ENCODE results near the gene GOLGA8B. TPM values are rescaled to one million over a fixed set of nuclear protein-coding genes. Genes with fewer than 3 reads are reported as not detected.

GOLGA8B gene
- total RNA-seq, 3 donors from 2014 or later (not counting 1 experiment from before 2014, with no cell fraction given), result 156 to 239 (median 183) TPM

- H3K27me3 Mint-ChIP-seq (ENCODE audit: low read depth in 2 of 2), result peaks cover 15 to 25% of the 10 kb centered on the region in 2 donors
- no peak overlapping the region for H3K27ac Mint-ChIP-seq
- H3K27me3 ChIP-seq (ENCODE audit: control insufficient read depth, insufficient read depth, low read length), result no peaks in the 10 kb centered on the region
- ATAC-seq (no peak), DNase-seq (no peak)
- 100% methylated on average over 1 of the region's 1 CpG for WGBS (ENCODE audit: insufficient coverage)
- H3K4me3 Mint-ChIP-seq, result no peak overlapping the region
- H3K36me3 ChIP-seq (ENCODE audit: control insufficient read depth, insufficient read depth, low read length), result no peaks in the 10 kb centered on the region
- peaks cover 15% of the 10 kb centered on the region in 2 donors for H3K4me1 Mint-ChIP-seq
- H3K4me1 ChIP-seq (ENCODE audit: control insufficient read depth, insufficient read depth, low read length), result peaks cover 4% of the 10 kb centered on the region
- H3K27ac ChIP-seq (ENCODE audit: low read length), result no peak overlapping the region
- intact Hi-C loops (cut with micrococcal nuclease), result no loop called here
- H3K36me3 Mint-ChIP-seq, result no peaks in the 10 kb centered on the region
- no peak for TF ChIP-seq CTCF (IDR thresholded peaks at IDR 0.05)
- H3K9me3 Mint-ChIP-seq, result no peaks in the 10 kb centered on the region
- no peak overlapping the region for H3K4me3 ChIP-seq (ENCODE audit: low read length)
- H3K9me3 ChIP-seq (ENCODE audit: control insufficient read depth, insufficient read depth, low read length), result no peaks in the 10 kb centered on the region
Measured at GRCh38 chr15:34608517-34608916, 25.1 kb upstream of the GOLGA8B start.

DNA sequence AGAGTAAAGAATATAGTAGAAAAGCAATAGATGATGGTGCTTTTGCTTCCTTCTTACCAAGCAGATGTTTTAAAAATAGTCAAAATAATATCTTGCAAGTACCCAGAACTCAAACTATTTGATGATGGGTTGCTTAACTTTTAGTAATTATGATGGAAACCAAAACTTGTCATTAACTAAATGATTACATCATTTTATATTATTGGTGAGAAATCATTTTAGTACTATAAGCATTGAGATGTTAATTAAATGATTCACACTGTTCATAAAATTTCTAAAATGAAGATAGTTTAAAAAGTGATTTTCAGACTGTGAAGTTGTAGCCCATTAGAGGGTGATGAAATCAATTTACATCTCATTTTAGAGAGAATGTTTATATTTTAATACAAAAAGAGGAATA, 24.4 kb upstream of the GOLGA8B start:
- ATAC-seq (no peak), DNase-seq (no peak)
- H3K4me3 ChIP-seq (ENCODE audit: low read length), result no peak overlapping the region
- Mint-ChIP-seq H3K4me1 (peaks cover 15% of the 10 kb centered on the region in 2 donors), H3K27ac (no peak overlapping the region), H3K9me3 (no peaks in the 10 kb centered on the region), H3K4me3 (no peak overlapping the region), H3K27me3 (ENCODE audit: low read depth in 2 of 2) (peaks cover 16 to 25% of the 10 kb centered on the region in 2 donors), H3K36me3 (no peaks in the 10 kb centered on the region)
- TF ChIP-seq CTCF (IDR thresholded peaks at IDR 0.05), result no peak
- H3K4me1 ChIP-seq (ENCODE audit: control insufficient read depth, insufficient read depth, low read length), result peaks cover 4% of the 10 kb centered on the region
- H3K9me3 ChIP-seq (ENCODE audit: control insufficient read depth, insufficient read depth, low read length), result no peaks in the 10 kb centered on the region
- no peaks in the 10 kb centered on the region for H3K36me3 ChIP-seq (ENCODE audit: control insufficient read depth, insufficient read depth, low read length)
- no peak overlapping the region for H3K27ac ChIP-seq (ENCODE audit: low read length)
- no peaks in the 10 kb centered on the region for H3K27me3 ChIP-seq (ENCODE audit: control insufficient read depth, insufficient read depth, low read length)
- intact Hi-C loops (cut with micrococcal nuclease), result no loop called here

DNA sequence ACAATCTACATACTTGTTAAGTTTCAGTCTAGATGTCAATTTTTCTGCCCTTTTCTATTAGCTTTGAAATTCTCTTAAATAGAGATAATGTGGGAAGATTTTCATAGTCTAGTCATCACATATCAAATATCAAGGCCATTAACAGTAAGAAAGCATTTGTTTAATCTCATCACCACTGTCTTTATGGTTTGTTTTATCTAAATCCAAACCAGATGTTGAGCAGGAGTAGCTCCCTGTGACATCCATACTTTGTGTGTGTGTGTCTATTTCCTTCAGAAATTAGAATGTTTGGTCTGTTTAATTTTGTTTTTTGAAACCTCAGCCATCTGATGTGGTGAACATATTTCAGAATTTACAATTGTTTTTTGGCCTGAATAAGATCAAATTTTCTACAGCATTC, 23.1 kb upstream of the GOLGA8B start:
- H3K4me3 ChIP-seq (ENCODE audit: low read length), result no peak overlapping the region
- H3K27me3 ChIP-seq (ENCODE audit: control insufficient read depth, insufficient read depth, low read length), result no peaks in the 10 kb centered on the region
- H3K9me3 ChIP-seq (ENCODE audit: control insufficient read depth, insufficient read depth, low read length), result no peaks in the 10 kb centered on the region
- no peak for TF ChIP-seq CTCF (IDR thresholded peaks at IDR 0.05)
- no peaks in the 10 kb centered on the region for H3K36me3 Mint-ChIP-seq
- intact Hi-C loops (cut with micrococcal nuclease), result no loop called here
- H3K9me3 Mint-ChIP-seq, result no peaks in the 10 kb centered on the region
- peaks cover 15% of the 10 kb centered on the region in 2 donors for H3K4me1 Mint-ChIP-seq
- H3K27ac ChIP-seq (ENCODE audit: low read length), result no peak overlapping the region
- H3K4me3 Mint-ChIP-seq, result no peak overlapping the region
- no peaks in the 10 kb centered on the region for H3K36me3 ChIP-seq (ENCODE audit: control insufficient read depth, insufficient read depth, low read length)
- H3K27me3 Mint-ChIP-seq (ENCODE audit: low read depth in 2 of 2), result peaks cover 22 to 27% of the 10 kb centered on the region in 2 donors
- H3K27ac Mint-ChIP-seq, result no peak overlapping the region
- H3K4me1 ChIP-seq (ENCODE audit: control insufficient read depth, insufficient read depth, low read length), result peaks cover 4% of the 10 kb centered on the region
- no peak for ATAC-seq
- DNase-seq, result no peak

DNA sequence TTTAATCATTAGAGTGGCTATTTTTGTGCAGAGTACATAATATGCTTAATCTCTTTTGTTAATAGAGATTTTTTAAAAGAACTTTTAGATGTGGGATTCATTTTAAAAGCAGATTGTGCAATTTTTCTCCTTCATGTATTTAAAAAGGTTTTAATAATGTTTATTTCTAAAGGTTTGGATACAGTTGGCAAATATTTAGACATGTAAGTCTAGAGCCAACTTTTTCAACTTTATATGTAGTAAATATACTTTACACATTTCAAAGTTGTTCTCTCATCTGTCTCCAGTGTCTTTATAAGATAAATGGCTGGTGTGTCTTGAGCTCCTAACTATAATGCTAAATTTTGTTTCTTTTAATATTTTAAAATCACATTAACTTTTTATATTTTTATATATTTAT, 22.7 kb upstream of the GOLGA8B start:
- no peak for TF ChIP-seq CTCF (IDR thresholded peaks at IDR 0.05)
- Mint-ChIP-seq H3K4me1 (peaks cover 15% of the 10 kb centered on the region in 2 donors), H3K36me3 (no peaks in the 10 kb centered on the region), H3K9me3 (no peaks in the 10 kb centered on the region), H3K27ac (no peak overlapping the region), H3K4me3 (no peak overlapping the region), H3K27me3 (ENCODE audit: low read depth in 2 of 2) (peaks cover 22 to 27% of the 10 kb centered on the region in 2 donors)
- Histone ChIP-seq H3K27ac (ENCODE audit: low read length) (no peak overlapping the region), H3K27me3 (ENCODE audit: control insufficient read depth, insufficient read depth, low read length) (no peaks in the 10 kb centered on the region), H3K4me3 (ENCODE audit: low read length) (no peak overlapping the region), H3K4me1 (ENCODE audit: control insufficient read depth, insufficient read depth, low read length) (peaks cover 4% of the 10 kb centered on the region), H3K36me3 (ENCODE audit: control insufficient read depth, insufficient read depth, low read length) (no peaks in the 10 kb centered on the region), H3K9me3 (ENCODE audit: control insufficient read depth, insufficient read depth, low read length) (no peaks in the 10 kb centered on the region)
- intact Hi-C loops (cut with micrococcal nuclease), result no loop called here
- DNase-seq, result no peak
- no peak for ATAC-seq
